ENCODE measurements around the gene NEIL3. TPM values are rescaled to one million over a fixed set of nuclear protein-coding genes. Genes with fewer than 3 reads are reported as not detected.

NEIL3 gene
- total and polyA plus RNA-seq, 4 donors: 0.28 to 0.99 (median 0.39) TPM; not detected in 1

- no peaks in the 10 kb centered on the region for H3K36me3 ChIP-seq (ENCODE audit: control insufficient read depth in 1 of 2, insufficient read depth in 2 of 2, low read length in 1 of 2)
- no peaks in the 10 kb centered on the region for H3K9me3 ChIP-seq (ENCODE audit: control insufficient read depth, low read length)
- DNase-seq: no peak
- ATAC-seq (ENCODE audit: low FRiP score): no peak
- 83 to 86% methylated on average over 4 of the region's 4 CpGs for WGBS, 2 donors
- H3K27ac ChIP-seq (ENCODE audit: low read depth in 1 of 2, low read length in 2 of 2): no peak overlapping the region
- no peak overlapping the region for H3K4me3 ChIP-seq (ENCODE audit: low read length in 2 of 2)
- H3K4me1 ChIP-seq (ENCODE audit: control insufficient read depth in 1 of 2, insufficient read depth in 2 of 2, low read length in 2 of 2): no peaks in the 10 kb centered on the region
- no peaks in the 10 kb centered on the region for H3K27me3 ChIP-seq (ENCODE audit: control insufficient read depth in 1 of 2, insufficient read depth in 2 of 2, low read length in 1 of 2)
- intact Hi-C loops (cut with DNase I): no loop called here
Observed at GRCh38 chr4:177404986-177405385, 95.3 kb downstream of the NEIL3 start.

GRCh38 chr4:177405508-177405907, 95.8 kb downstream of the NEIL3 start:
- no peak for DNase-seq
- 43 to 63% methylated on average over 2 of the region's 2 CpGs for WGBS, 2 donors

GRCh38 chr4:177408023-177408422, 98.3 kb downstream of the NEIL3 start:
- intact Hi-C loops (cut with DNase I): no loop called here
- Histone ChIP-seq H3K4me1 (ENCODE audit: control insufficient read depth in 1 of 2, insufficient read depth in 2 of 2, low read length in 2 of 2) (no peaks in the 10 kb centered on the region), H3K27me3 (ENCODE audit: control insufficient read depth in 1 of 2, insufficient read depth in 2 of 2, low read length in 1 of 2) (no peaks in the 10 kb centered on the region), H3K4me3 (ENCODE audit: low read length in 2 of 2) (no peak overlapping the region), H3K36me3 (ENCODE audit: control insufficient read depth in 1 of 2, insufficient read depth in 2 of 2, low read length in 1 of 2) (no peaks in the 10 kb centered on the region), H3K27ac (ENCODE audit: low read depth in 1 of 2, low read length in 2 of 2) (no peak overlapping the region), H3K9me3 (ENCODE audit: control insufficient read depth, low read length) (no peaks in the 10 kb centered on the region)
- ATAC-seq (ENCODE audit: low FRiP score) (no peak), DNase-seq (no peak)
- 92 to 95% methylated on average over 25 of the region's 25 CpGs for WGBS, 2 donors

More at GRCh38 chr4:177405508-177405907, 95.8 kb downstream of the NEIL3 start:
- H3K27ac ChIP-seq (ENCODE audit: low read depth in 1 of 2, low read length in 2 of 2): no peak overlapping the region
- H3K4me3 ChIP-seq (ENCODE audit: low read length in 2 of 2): no peak overlapping the region
- intact Hi-C loops (cut with DNase I): no loop called here
- no peaks in the 10 kb centered on the region for H3K36me3 ChIP-seq (ENCODE audit: control insufficient read depth in 1 of 2, insufficient read depth in 2 of 2, low read length in 1 of 2)
- ATAC-seq (ENCODE audit: low FRiP score): no peak
- H3K27me3 ChIP-seq (ENCODE audit: control insufficient read depth in 1 of 2, insufficient read depth in 2 of 2, low read length in 1 of 2): no peaks in the 10 kb centered on the region
- H3K9me3 ChIP-seq (ENCODE audit: control insufficient read depth, low read length): no peaks in the 10 kb centered on the region
- no peaks in the 10 kb centered on the region for H3K4me1 ChIP-seq (ENCODE audit: control insufficient read depth in 1 of 2, insufficient read depth in 2 of 2, low read length in 2 of 2)

GRCh38 chr4:177410566-177410965, 100.9 kb downstream of the NEIL3 start:
- Histone ChIP-seq H3K36me3 (ENCODE audit: control insufficient read depth in 1 of 2, insufficient read depth in 2 of 2, low read length in 1 of 2) (no peaks in the 10 kb centered on the region), H3K27me3 (ENCODE audit: control insufficient read depth in 1 of 2, insufficient read depth in 2 of 2, low read length in 1 of 2) (no peaks in the 10 kb centered on the region), H3K9me3 (ENCODE audit: control insufficient read depth, low read length) (no peaks in the 10 kb centered on the region), H3K4me3 (ENCODE audit: low read length in 2 of 2) (no peak overlapping the region), H3K4me1 (ENCODE audit: control insufficient read depth in 1 of 2, insufficient read depth in 2 of 2, low read length in 2 of 2) (no peaks in the 10 kb centered on the region), H3K27ac (ENCODE audit: low read depth in 1 of 2, low read length in 2 of 2) (no peak overlapping the region)
- ATAC-seq (ENCODE audit: low FRiP score): no peak
- intact Hi-C loops (cut with DNase I): no loop called here
- DNase-seq: no peak

GRCh38 chr4:177411996-177412395, 102.3 kb downstream of the NEIL3 start:
- H3K4me1 ChIP-seq (ENCODE audit: control insufficient read depth in 1 of 2, insufficient read depth in 2 of 2, low read length in 2 of 2): no peaks in the 10 kb centered on the region
- no peak for DNase-seq
- 74 to 77% methylated on average over 5 of the region's 5 CpGs for WGBS, 2 donors
- ATAC-seq (ENCODE audit: low FRiP score): no peak
- intact Hi-C loops (cut with DNase I): no loop called here
- H3K36me3 ChIP-seq (ENCODE audit: control insufficient read depth in 1 of 2, insufficient read depth in 2 of 2, low read length in 1 of 2): no peaks in the 10 kb centered on the region
- no peak overlapping the region for H3K27ac ChIP-seq (ENCODE audit: low read depth in 1 of 2, low read length in 2 of 2)
- H3K4me3 ChIP-seq (ENCODE audit: low read length in 2 of 2): no peak overlapping the region
- no peaks in the 10 kb centered on the region for H3K27me3 ChIP-seq (ENCODE audit: control insufficient read depth in 1 of 2, insufficient read depth in 2 of 2, low read length in 1 of 2)
- H3K9me3 ChIP-seq (ENCODE audit: control insufficient read depth, low read length): no peaks in the 10 kb centered on the region

Other genes starting within 250 kb of the NEIL3 start
- 10 to 100 TPM; 10.1 to 18.6 TPM for gene AGA, start 132.6 kb downstream of the NEIL3 start, total RNA-seq
- gene AGA, start 132.6 kb downstream of the NEIL3 start, polyA plus RNA-seq: 10 to 100 TPM; 19.8 to 29.3 TPM